B cell (primary cell): Measurements from ENCODE around the gene EHD2. TPM values are rescaled to one million over a fixed set of nuclear protein-coding genes. Genes with fewer than 3 reads are reported as not detected.

Experiments
- ATAC-seq: fragments of 200-7000 bp; cut with Tn5 transposase; one replicate; pipeline ENCODE4 v1.10.0; 2021; ENCODE audit warnings: low read depth, mild to moderate bottlenecking, moderate number of reproducible peaks, moderate library complexity
- CTCF ChIA-PET: fragments of 350-600 bp; sonication (Branson Sonifier 250); formaldehyde crosslinking; loops from one replicate; lab custom pipeline; 2021; ENCODE audit warnings: antibody characterized with exemption, inconsistent platforms; lab: Charles Lee
- POLR2A ChIA-PET: fragments of 350-600 bp; sonication (Branson Sonifier 250); formaldehyde crosslinking; loops from one replicate; lab custom pipeline; 2021; ENCODE audit warnings: antibody characterized with exemption; lab: Charles Lee
- DNase-seq: peaks from one replicate; pipeline ENCODE4 v3.0.0; 2013
- H2AFZ ChIP-seq: 2 replicates; pipeline ENCODE4 v1.6.1; 2012; ENCODE audit warnings: mild to moderate bottlenecking, low read depth, low read length; ENCODE audit not compliant: insufficient read depth, poor library complexity, severe bottlenecking
- H3K27ac ChIP-seq, 2 donors: 1 replicate in 1 of 2; 2 replicates in 1 of 2; pipeline ENCODE4 v1.5.1; 2012 to 2013; ENCODE audit warnings: low read length in 2 of 2, mild to moderate bottlenecking in 2 of 2, moderate library complexity in 1 of 2
- H3K27me3 ChIP-seq, 4 experiments: fragments of 200-600 bp in 1 of 4; sonication (generic) in 1 of 4; replicated peaks in 1 of 4; 1 replicate in 2 of 4; 2 replicates in 2 of 4; pipeline versions ENCODE4 v1.6.1 to v1.7.0; 2013 to 2016; ENCODE audit warnings: low read length in 3 of 4, mild to moderate bottlenecking in 2 of 4, mixed read lengths in 1 of 4, moderate library complexity in 1 of 4; ENCODE audit not compliant: insufficient read depth in 4 of 4, control insufficient read depth in 3 of 4; ENCODE audit errors: control extremely low read depth in 1 of 4
- H3K36me3 ChIP-seq, 2 experiments: replicated peaks in 1 of 2; 1 replicate in 1 of 2; 2 replicates in 1 of 2; pipeline versions ENCODE4 v1.6.1 to v1.7.1; 2013; ENCODE audit warnings: low read length in 1 of 2; ENCODE audit not compliant: insufficient read depth in 2 of 2, control insufficient read depth in 1 of 2; ENCODE audit errors: control extremely low read depth in 1 of 2, extremely low read depth in 1 of 2
- H3K4me1 ChIP-seq, 2 donors: fragments of 200-600 bp in 1 of 2; sonication (generic) in 1 of 2; 1 replicate in 1 of 2; 2 replicates in 1 of 2; pipeline versions ENCODE4 v1.5.1 to v1.6.1; 2013 to 2017; ENCODE audit warnings: low read length in 2 of 2; ENCODE audit not compliant: control insufficient read depth in 2 of 2, insufficient read depth in 2 of 2
- H3K4me2 ChIP-seq: replicated peaks from 2 replicates; pipeline ENCODE3; 2012; ENCODE audit warnings: mild to moderate bottlenecking, low read depth, low read length; ENCODE audit not compliant: poor library complexity, severe bottlenecking
- H3K4me3 ChIP-seq, 5 experiments: fragments of 200-600 bp in 1 of 5; sonication (generic) in 1 of 5; 1 replicate in 3 of 5; 2 replicates in 2 of 5; pipeline versions ENCODE4 v1.5.1 to v1.7.0; 2011 to 2016; ENCODE audit warnings: low read length in 4 of 5, mild to moderate bottlenecking in 4 of 5, low read depth in 2 of 5, control low read depth in 1 of 5, moderate library complexity in 1 of 5; ENCODE audit not compliant: insufficient read depth in 1 of 5; ENCODE audit errors: control extremely low read depth in 1 of 5, extremely low read depth in 1 of 5
- H3K79me2 ChIP-seq: fragments of 200-600 bp; sonication (generic); one replicate; pipeline ENCODE4 v1.6.0; 2016; ENCODE audit warnings: low read length; ENCODE audit not compliant: control insufficient read depth, insufficient read depth
- H3K9ac ChIP-seq: fragments of 200-600 bp; sonication (generic); 2 replicates; pipeline ENCODE4 v1.6.1; 2017; ENCODE audit warnings: mild to moderate bottlenecking, low read length, moderate library complexity
- H3K9me3 ChIP-seq, 3 donors: one replicate each; pipeline versions ENCODE4 v1.6.1 to v1.7.1; 2013; ENCODE audit warnings: low read length in 2 of 3; ENCODE audit not compliant: control insufficient read depth in 2 of 3, insufficient read depth in 1 of 3; ENCODE audit errors: control extremely low read depth in 1 of 3
- H4K20me1 ChIP-seq: 2 replicates; pipeline ENCODE4 v1.6.0; 2012; ENCODE audit warnings: mild to moderate bottlenecking, low read length; ENCODE audit not compliant: insufficient read depth, control insufficient read depth, poor library complexity, severe bottlenecking
- H3K27ac Mint-ChIP-seq: one replicate; pipeline ENCODE4 v1.8.0; 2021; ENCODE audit warnings: mixed read lengths
- H3K27me3 Mint-ChIP-seq: one replicate; pipeline ENCODE4 v1.8.0; 2021; ENCODE audit warnings: mixed read lengths
- H3K4me1 Mint-ChIP-seq: one replicate; pipeline ENCODE4 v1.8.0; 2021; ENCODE audit warnings: mixed read lengths
- H3K4me3 Mint-ChIP-seq: one replicate; pipeline ENCODE4 v1.8.0; 2021; ENCODE audit warnings: mixed read lengths
- H3K9me3 Mint-ChIP-seq: one replicate; pipeline ENCODE4 v1.8.0; 2022; ENCODE audit warnings: mixed read lengths; ENCODE audit not compliant: insufficient read depth
- CTCF ChIP-seq: fragments of 200-600 bp; IDR thresholded peaks from one replicate; pipeline ENCODE4 v1.8.0; 2022; ENCODE audit warnings: antibody characterized with exemption, mild to moderate bottlenecking
- EZH2 ChIP-seq: IDR thresholded peaks from 2 replicates; pipeline ENCODE4 v1.6.1; 2012; ENCODE audit warnings: borderline replicate concordance, low read depth, mild to moderate bottlenecking, moderate library complexity, low read length; ENCODE audit not compliant: insufficient read depth, poor library complexity, severe bottlenecking
- WGBS: methylation state at CpG from one replicate; pipeline ENCODE4 v1.1.5; 2013; ENCODE audit warnings: missing lambda C conversion rate; ENCODE audit not compliant: insufficient coverage; 5-methylcytosine and 5-hydroxymethylcytosine counted together
- intact Hi-C: fragments of 100-400 bp; cut with micrococcal nuclease; formaldehyde crosslinking; loops from one replicate; pipeline ENCODE4 v1.10.0; 2022
- polyA plus RNA-seq: library from polyadenylated mRNA; depleted of rRNA; stranded (reverse); fragments of >200 nt; gene quantifications from 2 replicates; pipeline ENCODE4 v1.2.3, GENCODE V29; 2012
- total RNA-seq, 2 donors: library from RNA; stranded (reverse); fragments of 120-200 nt in 1 of 2; gene quantifications; 1 replicate in 1 of 2; 2 replicates in 1 of 2; pipeline versions ENCODE4 v1.2.3 to v1.2.4, GENCODE V29; 2013 to 2022

Gene EHD2
- total and polyA plus RNA-seq, 2 donors (not counting 1 experiment from before 2014, with no cell fraction given) = not detected

GRCh38 chr19:47686679-47687450 is 26.4 kb upstream of the EHD2 start:
- no peak for ATAC-seq

More at GRCh38 chr19:47686679-47687450, 26.4 kb upstream of the EHD2 start:
- Histone ChIP-seq H2AFZ (no peak overlapping the region), H3K9me3 (no peaks in the 10 kb centered on the region), H3K4me2 (no peak overlapping the region), H3K36me3 (peaks cover 0 to 4% of the 10 kb centered on the region in 2 experiments), H3K27me3 (no peaks in the 10 kb centered on the region), H3K79me2 (no peaks in the 10 kb centered on the region), H3K4me3 (no peak overlapping the region), H4K20me1 (peaks cover 11% of the 10 kb centered on the region), H3K27ac (no peak overlapping the region), H3K4me1 (no peaks in the 10 kb centered on the region), H3K9ac (no peak overlapping the region)
- Mint-ChIP-seq H3K4me1 (no peaks in the 10 kb centered on the region), H3K4me3 (no peak overlapping the region), H3K27ac (no peak overlapping the region), H3K27me3 (no peaks in the 10 kb centered on the region), H3K9me3 (no peaks in the 10 kb centered on the region)
- CTCF ChIA-PET = interaction anchor here (1.2 kb wide), 1 partner anchor 13 kb away, joined by 3 read pairs; no protein-coding TSS in a partner anchor
- POLR2A ChIA-PET = no interaction called here
- TF ChIP-seq CTCF = no peak
- no peak for TF ChIP-seq EZH2
- intact Hi-C loops = no loop called here
- WGBS = 80% methylated on average over 1 of the region's 7 CpGs
- DNase-seq = no peak
